K562 (cell line): ENCODE results near the gene DVL2. TPM values are rescaled to one million over a fixed set of nuclear protein-coding genes. Genes with fewer than 3 reads are reported as not detected.

Experiments
- ATF7 ChIP-seq: fragments of 450-650 bp; IDR thresholded peaks from 2 replicates; pipeline ENCODE4 v1.7.1; 2014; ENCODE audit warnings: mild to moderate bottlenecking, moderate library complexity
- CBFA2T2 ChIP-seq: fragments of 450-650 bp; conservative IDR thresholded peaks from 2 replicates; pipeline ENCODE4 v1.6.1; 2017; ENCODE audit warnings: mild to moderate bottlenecking
- CREBBP ChIP-seq: IDR thresholded peaks from one replicate; pipeline ENCODE4 v1.6.1; 2012; ENCODE audit warnings: low read depth, mild to moderate bottlenecking, control low read depth, inconsistent platforms, low read length
- NBN ChIP-seq: fragments of 450-650 bp; IDR thresholded peaks from 2 replicates; pipeline ENCODE4 v1.6.1; 2016; ENCODE audit warnings: low read depth, mild to moderate bottlenecking
- NR4A1 ChIP-seq, 2 experiments: fragments of 250-450 bp in 1 of 2; fragments of 450-650 bp in 1 of 2; sonication (Bioruptor Pico) in 1 of 2; IDR thresholded peaks; 2 replicates each; pipeline versions ENCODE4 v1.4.0 to v1.6.1; 2016 to 2020; ENCODE audit warnings: mild to moderate bottlenecking in 2 of 2, missing compliant biosample characterization in 1 of 2, missing genetic modification characterization in 1 of 2, moderate library complexity in 1 of 2
- RFX5 ChIP-seq: IDR thresholded peaks from 2 replicates; pipeline ENCODE4 v1.6.1; 2011; ENCODE audit warnings: low read depth, mild to moderate bottlenecking, improper control_type of control experiment, low read length
- ZFX ChIP-seq: sonication (generic); formaldehyde crosslinking; IDR thresholded peaks from 2 replicates; pipeline ENCODE4 v1.8.0; 2022; ENCODE audit warnings: mild to moderate bottlenecking, missing genetic modification reagents, moderate library complexity
- polyA plus RNA-seq, 8 experiments: library from polyadenylated mRNA; depleted of rRNA in 4 of 8; stranded (reverse) in 5 of 8; unstranded in 3 of 8; fragments of >200 nt; fragmentation: Nextera tagmentation in 2 of 8; fragmentation: Illumina TruSeq in 1 of 8; extraction: Ambion mirVana in 2 of 8; extraction: Trizol in 1 of 8; gene quantifications; 2 replicates each; pipeline versions ENCODE4 v1.2.1 to v1.2.3, GENCODE V29; 2011 to 2014; ENCODE audit warnings: inconsistent platforms in 1 of 8, missing spikeins in 1 of 8
- total RNA-seq, 7 experiments: library from RNA; depleted of rRNA in 6 of 7; stranded (reverse); fragments of >200 nt in 6 of 7; fragmentation: Illumina TruSeq in 2 of 7; extraction: Trizol in 2 of 7; gene quantifications; 2 replicates each; pipeline versions ENCODE4 v1.2.1 to v1.2.3, GENCODE V29; 2011 to 2021; ENCODE audit warnings: low replicate concordance in 1 of 7
- TF ChIP-seq, protein P1 (sequence below): fragments of 450-650 bp; IDR thresholded peaks from 2 replicates; pipeline ENCODE4 v1.6.1; 2016; ENCODE audit warnings: mild to moderate bottlenecking, moderate library complexity
- TF ChIP-seq, protein P2 (sequence below): sonication (generic); formaldehyde crosslinking; IDR thresholded peaks from 2 replicates; pipeline ENCODE4 v1.8.0; 2022; ENCODE audit warnings: mild to moderate bottlenecking, missing genetic modification reagents
- TF ChIP-seq, protein P3 (sequence below): fragments of 450-650 bp; IDR thresholded peaks from one replicate; pipeline ENCODE4 v1.6.1; 2018; ENCODE audit warnings: mild to moderate bottlenecking, moderate library complexity; ENCODE audit not compliant: partially characterized antibody

Gene DVL2
- total and polyA plus RNA-seq, 9 of the 15 experiments (the other 6 are each of a cell fraction or from before 2014, with no cell fraction given) = 1.3 to 49.5 (median 24.3) TPM

DNA sequence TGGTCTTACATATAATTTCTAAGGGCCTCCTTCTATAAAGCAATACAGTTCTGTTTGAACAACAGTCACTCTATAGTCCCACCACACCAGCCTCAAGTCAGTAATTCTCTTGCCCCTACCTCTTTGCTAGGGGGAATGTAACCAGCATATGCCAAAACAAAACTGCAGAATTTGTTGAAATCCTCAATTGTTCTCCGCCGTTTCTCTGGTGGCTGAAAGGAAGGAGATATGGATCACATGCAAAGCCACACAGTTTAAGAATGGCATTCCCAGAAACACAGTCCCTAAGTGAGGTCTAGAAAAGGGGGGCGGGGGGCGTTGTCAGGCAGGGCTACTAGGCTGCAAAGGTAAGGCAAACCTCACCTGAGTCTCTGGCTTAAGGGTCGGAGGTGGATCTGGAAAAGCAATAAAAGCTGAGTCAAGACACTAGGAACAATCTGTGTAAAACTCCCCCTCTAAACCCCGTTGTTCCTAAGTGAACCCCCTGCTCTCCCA, 3.0 kb upstream of the DVL2 start (continued):
- no peak for TF ChIP-seq ZFX (CRISPR knock-in tag)
- TF ChIP-seq, protein P1, sequence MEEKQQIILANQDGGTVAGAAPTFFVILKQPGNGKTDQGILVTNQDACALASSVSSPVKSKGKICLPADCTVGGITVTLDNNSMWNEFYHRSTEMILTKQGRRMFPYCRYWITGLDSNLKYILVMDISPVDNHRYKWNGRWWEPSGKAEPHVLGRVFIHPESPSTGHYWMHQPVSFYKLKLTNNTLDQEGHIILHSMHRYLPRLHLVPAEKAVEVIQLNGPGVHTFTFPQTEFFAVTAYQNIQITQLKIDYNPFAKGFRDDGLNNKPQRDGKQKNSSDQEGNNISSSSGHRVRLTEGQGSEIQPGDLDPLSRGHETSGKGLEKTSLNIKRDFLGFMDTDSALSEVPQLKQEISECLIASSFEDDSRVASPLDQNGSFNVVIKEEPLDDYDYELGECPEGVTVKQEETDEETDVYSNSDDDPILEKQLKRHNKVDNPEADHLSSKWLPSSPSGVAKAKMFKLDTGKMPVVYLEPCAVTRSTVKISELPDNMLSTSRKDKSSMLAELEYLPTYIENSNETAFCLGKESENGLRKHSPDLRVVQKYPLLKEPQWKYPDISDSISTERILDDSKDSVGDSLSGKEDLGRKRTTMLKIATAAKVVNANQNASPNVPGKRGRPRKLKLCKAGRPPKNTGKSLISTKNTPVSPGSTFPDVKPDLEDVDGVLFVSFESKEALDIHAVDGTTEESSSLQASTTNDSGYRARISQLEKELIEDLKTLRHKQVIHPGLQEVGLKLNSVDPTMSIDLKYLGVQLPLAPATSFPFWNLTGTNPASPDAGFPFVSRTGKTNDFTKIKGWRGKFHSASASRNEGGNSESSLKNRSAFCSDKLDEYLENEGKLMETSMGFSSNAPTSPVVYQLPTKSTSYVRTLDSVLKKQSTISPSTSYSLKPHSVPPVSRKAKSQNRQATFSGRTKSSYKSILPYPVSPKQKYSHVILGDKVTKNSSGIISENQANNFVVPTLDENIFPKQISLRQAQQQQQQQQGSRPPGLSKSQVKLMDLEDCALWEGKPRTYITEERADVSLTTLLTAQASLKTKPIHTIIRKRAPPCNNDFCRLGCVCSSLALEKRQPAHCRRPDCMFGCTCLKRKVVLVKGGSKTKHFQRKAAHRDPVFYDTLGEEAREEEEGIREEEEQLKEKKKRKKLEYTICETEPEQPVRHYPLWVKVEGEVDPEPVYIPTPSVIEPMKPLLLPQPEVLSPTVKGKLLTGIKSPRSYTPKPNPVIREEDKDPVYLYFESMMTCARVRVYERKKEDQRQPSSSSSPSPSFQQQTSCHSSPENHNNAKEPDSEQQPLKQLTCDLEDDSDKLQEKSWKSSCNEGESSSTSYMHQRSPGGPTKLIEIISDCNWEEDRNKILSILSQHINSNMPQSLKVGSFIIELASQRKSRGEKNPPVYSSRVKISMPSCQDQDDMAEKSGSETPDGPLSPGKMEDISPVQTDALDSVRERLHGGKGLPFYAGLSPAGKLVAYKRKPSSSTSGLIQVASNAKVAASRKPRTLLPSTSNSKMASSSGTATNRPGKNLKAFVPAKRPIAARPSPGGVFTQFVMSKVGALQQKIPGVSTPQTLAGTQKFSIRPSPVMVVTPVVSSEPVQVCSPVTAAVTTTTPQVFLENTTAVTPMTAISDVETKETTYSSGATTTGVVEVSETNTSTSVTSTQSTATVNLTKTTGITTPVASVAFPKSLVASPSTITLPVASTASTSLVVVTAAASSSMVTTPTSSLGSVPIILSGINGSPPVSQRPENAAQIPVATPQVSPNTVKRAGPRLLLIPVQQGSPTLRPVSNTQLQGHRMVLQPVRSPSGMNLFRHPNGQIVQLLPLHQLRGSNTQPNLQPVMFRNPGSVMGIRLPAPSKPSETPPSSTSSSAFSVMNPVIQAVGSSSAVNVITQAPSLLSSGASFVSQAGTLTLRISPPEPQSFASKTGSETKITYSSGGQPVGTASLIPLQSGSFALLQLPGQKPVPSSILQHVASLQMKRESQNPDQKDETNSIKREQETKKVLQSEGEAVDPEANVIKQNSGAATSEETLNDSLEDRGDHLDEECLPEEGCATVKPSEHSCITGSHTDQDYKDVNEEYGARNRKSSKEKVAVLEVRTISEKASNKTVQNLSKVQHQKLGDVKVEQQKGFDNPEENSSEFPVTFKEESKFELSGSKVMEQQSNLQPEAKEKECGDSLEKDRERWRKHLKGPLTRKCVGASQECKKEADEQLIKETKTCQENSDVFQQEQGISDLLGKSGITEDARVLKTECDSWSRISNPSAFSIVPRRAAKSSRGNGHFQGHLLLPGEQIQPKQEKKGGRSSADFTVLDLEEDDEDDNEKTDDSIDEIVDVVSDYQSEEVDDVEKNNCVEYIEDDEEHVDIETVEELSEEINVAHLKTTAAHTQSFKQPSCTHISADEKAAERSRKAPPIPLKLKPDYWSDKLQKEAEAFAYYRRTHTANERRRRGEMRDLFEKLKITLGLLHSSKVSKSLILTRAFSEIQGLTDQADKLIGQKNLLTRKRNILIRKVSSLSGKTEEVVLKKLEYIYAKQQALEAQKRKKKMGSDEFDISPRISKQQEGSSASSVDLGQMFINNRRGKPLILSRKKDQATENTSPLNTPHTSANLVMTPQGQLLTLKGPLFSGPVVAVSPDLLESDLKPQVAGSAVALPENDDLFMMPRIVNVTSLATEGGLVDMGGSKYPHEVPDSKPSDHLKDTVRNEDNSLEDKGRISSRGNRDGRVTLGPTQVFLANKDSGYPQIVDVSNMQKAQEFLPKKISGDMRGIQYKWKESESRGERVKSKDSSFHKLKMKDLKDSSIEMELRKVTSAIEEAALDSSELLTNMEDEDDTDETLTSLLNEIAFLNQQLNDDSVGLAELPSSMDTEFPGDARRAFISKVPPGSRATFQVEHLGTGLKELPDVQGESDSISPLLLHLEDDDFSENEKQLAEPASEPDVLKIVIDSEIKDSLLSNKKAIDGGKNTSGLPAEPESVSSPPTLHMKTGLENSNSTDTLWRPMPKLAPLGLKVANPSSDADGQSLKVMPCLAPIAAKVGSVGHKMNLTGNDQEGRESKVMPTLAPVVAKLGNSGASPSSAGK = no peak
- TF ChIP-seq CBFA2T2 = no peak
- TF ChIP-seq, protein P2, sequence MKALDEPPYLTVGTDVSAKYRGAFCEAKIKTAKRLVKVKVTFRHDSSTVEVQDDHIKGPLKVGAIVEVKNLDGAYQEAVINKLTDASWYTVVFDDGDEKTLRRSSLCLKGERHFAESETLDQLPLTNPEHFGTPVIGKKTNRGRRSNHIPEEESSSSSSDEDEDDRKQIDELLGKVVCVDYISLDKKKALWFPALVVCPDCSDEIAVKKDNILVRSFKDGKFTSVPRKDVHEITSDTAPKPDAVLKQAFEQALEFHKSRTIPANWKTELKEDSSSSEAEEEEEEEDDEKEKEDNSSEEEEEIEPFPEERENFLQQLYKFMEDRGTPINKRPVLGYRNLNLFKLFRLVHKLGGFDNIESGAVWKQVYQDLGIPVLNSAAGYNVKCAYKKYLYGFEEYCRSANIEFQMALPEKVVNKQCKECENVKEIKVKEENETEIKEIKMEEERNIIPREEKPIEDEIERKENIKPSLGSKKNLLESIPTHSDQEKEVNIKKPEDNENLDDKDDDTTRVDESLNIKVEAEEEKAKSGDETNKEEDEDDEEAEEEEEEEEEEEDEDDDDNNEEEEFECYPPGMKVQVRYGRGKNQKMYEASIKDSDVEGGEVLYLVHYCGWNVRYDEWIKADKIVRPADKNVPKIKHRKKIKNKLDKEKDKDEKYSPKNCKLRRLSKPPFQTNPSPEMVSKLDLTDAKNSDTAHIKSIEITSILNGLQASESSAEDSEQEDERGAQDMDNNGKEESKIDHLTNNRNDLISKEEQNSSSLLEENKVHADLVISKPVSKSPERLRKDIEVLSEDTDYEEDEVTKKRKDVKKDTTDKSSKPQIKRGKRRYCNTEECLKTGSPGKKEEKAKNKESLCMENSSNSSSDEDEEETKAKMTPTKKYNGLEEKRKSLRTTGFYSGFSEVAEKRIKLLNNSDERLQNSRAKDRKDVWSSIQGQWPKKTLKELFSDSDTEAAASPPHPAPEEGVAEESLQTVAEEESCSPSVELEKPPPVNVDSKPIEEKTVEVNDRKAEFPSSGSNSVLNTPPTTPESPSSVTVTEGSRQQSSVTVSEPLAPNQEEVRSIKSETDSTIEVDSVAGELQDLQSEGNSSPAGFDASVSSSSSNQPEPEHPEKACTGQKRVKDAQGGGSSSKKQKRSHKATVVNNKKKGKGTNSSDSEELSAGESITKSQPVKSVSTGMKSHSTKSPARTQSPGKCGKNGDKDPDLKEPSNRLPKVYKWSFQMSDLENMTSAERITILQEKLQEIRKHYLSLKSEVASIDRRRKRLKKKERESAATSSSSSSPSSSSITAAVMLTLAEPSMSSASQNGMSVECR = no peak
- TF ChIP-seq, protein P3, sequence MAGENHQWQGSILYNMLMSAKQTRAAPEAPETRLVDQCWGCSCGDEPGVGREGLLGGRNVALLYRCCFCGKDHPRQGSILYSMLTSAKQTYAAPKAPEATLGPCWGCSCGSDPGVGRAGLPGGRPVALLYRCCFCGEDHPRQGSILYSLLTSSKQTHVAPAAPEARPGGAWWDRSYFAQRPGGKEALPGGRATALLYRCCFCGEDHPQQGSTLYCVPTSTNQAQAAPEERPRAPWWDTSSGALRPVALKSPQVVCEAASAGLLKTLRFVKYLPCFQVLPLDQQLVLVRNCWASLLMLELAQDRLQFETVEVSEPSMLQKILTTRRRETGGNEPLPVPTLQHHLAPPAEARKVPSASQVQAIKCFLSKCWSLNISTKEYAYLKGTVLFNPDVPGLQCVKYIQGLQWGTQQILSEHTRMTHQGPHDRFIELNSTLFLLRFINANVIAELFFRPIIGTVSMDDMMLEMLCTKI = no peak
- TF ChIP-seq RFX5 = no peak
- no peak for TF ChIP-seq CREBBP
- peak; percentile 28; the same call in 1 of the 2 replicates for TF ChIP-seq ATF7
- no peak for TF ChIP-seq NBN
- TF ChIP-seq NR4A1 (CRISPR knock-in tag; IDR thresholded peaks at IDR 0.05) = no peak
- no peak for TF ChIP-seq NR4A1 (tag; IDR thresholded peaks at IDR 0.05)
